ENCODE results near the gene TTPAL.

TTPAL gene

GRCh38 chr20:44445742-44446710, 29.6 kb upstream of the TTPAL start:
- no peak overlapping the region for H3K4me3 ChIP-seq (ENCODE audit: low read length)
- H3K9ac ChIP-seq (ENCODE audit: low read depth, low read length), result no peak overlapping the region
- no peaks in the 10 kb centered on the region for H3K4me1 ChIP-seq (ENCODE audit: control insufficient read depth, insufficient read depth, low read length)
- H3K27me3 ChIP-seq (ENCODE audit: control insufficient read depth, insufficient read depth, low read length), result peaks cover 38% of the 10 kb centered on the region
- H3K4me2 ChIP-seq (ENCODE audit: low read length), result no peak overlapping the region
- H3K36me3 ChIP-seq (ENCODE audit: insufficient read depth, low read length), result no peaks in the 10 kb centered on the region
- H3K9me3 ChIP-seq (replicated peaks; ENCODE audit: low read length), result no peaks in the 10 kb centered on the region

DNA sequence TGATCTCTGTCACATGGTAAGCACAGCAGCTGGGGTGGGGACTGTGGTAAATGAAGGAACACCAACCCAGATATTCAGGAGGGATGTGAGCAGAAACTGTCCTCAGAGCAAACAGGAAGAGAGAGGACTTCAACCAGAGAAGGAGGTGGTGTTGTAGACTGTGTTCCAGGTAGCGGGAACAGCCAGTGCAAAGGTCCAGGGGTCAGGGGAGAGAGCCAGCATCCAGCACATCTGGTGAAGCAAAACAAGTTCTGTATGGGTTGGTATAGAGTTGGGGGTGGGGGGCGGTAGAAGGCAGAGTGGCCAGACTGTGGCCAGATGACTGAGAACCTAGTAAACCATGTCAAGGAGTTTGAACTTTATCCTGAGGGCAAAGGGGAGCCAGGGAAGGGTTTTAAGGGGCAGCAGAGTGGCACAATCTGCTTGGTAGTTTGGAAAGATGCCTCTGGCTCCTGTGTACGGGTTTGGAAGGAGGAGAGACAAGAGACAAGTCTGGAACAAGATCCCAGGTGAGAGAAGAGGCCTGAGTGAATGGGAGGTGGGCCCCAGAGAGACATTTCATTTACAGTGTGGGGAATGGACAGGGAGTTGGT, 27.8 kb upstream of the TTPAL start:
- no peak overlapping the region for H3K9ac ChIP-seq (ENCODE audit: low read depth, low read length)
- H3K36me3 ChIP-seq (ENCODE audit: insufficient read depth, low read length), result no peaks in the 10 kb centered on the region
- H3K4me1 ChIP-seq (ENCODE audit: control insufficient read depth, insufficient read depth, low read length), result no peaks in the 10 kb centered on the region
- peaks cover 44% of the 10 kb centered on the region for H3K27me3 ChIP-seq (ENCODE audit: control insufficient read depth, insufficient read depth, low read length)
- H3K4me2 ChIP-seq (ENCODE audit: low read length), result no peak overlapping the region
- H3K4me3 ChIP-seq (ENCODE audit: low read length), result no peak overlapping the region
- no peaks in the 10 kb centered on the region for H3K9me3 ChIP-seq (replicated peaks; ENCODE audit: low read length)

GRCh38 chr20:44448753-44449546, 26.7 kb upstream of the TTPAL start:
- Histone ChIP-seq H3K4me3 (ENCODE audit: low read length) (no peak overlapping the region), H3K36me3 (ENCODE audit: insufficient read depth, low read length) (no peaks in the 10 kb centered on the region), H3K4me1 (ENCODE audit: control insufficient read depth, insufficient read depth, low read length) (no peaks in the 10 kb centered on the region), H3K4me2 (ENCODE audit: low read length) (no peak overlapping the region), H3K9ac (ENCODE audit: low read depth, low read length) (no peak overlapping the region), H3K9me3 (replicated peaks; ENCODE audit: low read length) (no peaks in the 10 kb centered on the region), H3K27me3 (ENCODE audit: control insufficient read depth, insufficient read depth, low read length) (peaks cover 42% of the 10 kb centered on the region)

GRCh38 chr20:44449864-44450263, 25.8 kb upstream of the TTPAL start:
- no peak overlapping the region for H3K4me2 ChIP-seq (ENCODE audit: low read length)
- peaks cover 40% of the 10 kb centered on the region for H3K27me3 ChIP-seq (ENCODE audit: control insufficient read depth, insufficient read depth, low read length)

DNA sequence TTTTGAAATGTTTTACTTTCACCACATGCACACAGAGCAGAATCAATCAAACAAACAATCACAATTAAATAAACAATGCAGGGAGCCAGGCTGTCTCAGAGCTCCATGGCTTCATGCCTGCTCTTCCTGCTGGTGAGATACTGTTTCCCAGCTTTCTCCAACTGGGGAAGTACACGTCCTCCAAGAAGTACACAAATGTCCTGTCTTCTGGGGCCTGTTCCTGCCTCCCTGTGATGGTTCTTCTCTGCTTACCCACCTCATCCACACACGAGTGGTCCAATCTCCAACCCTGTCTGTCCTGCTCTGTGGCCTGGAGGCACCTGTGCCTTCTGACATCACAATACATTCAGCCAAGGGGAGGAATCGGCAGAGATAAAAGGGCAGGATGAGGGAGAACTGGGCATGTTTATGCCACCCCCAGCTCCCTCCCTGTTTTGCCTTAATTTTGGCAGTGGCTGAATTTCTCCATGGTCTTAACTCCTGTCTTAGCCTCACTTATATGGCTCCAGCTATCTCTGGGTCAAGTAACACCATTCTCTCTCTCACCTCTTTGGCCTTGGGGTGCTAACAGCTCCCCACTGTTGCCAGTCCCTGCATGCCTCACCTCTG, 25.3 kb upstream of the TTPAL start:
- Histone ChIP-seq H3K9me3 (replicated peaks; ENCODE audit: low read length) (no peaks in the 10 kb centered on the region), H3K4me3 (ENCODE audit: low read length) (no peak overlapping the region)

More at GRCh38 chr20:44449864-44450263, 25.8 kb upstream of the TTPAL start:
- Histone ChIP-seq H3K4me3 (ENCODE audit: low read length) (no peak overlapping the region), H3K9ac (ENCODE audit: low read depth, low read length) (no peak overlapping the region), H3K36me3 (ENCODE audit: insufficient read depth, low read length) (no peaks in the 10 kb centered on the region), H3K4me1 (ENCODE audit: control insufficient read depth, insufficient read depth, low read length) (no peaks in the 10 kb centered on the region), H3K9me3 (replicated peaks; ENCODE audit: low read length) (no peaks in the 10 kb centered on the region)

DNA sequence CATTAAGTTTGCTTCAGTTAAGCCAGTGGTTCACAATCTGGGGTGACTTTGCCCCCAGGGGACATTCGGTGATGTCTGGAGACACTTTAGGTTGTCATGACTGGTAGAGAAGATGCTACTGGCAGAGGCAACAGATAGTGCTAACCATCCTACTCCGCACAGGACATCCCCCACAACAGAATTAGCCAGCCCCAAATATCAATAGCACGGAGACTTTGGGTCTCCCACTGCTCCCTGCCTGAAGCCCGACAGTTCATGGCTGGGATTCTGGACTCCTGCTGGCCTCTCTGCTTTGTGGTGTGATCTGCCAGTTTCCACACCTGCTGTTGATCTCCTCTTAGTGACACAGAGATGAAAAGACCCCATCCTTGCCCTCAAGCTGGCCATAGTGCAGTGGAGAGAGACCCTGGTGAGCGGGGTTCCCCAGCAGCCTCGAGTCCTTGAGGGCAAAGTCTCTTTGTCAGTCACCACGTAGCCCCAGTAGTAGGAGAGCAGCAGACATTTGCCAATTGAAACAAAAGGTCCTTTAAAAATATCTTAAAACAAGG, 24.7 kb upstream of the TTPAL start:
- no peak overlapping the region for H3K4me3 ChIP-seq (ENCODE audit: low read length)
- H3K36me3 ChIP-seq (ENCODE audit: insufficient read depth, low read length), result no peaks in the 10 kb centered on the region
- H3K4me2 ChIP-seq (ENCODE audit: low read length), result no peak overlapping the region
- H3K9me3 ChIP-seq (replicated peaks; ENCODE audit: low read length), result no peaks in the 10 kb centered on the region
- peaks cover 35% of the 10 kb centered on the region for H3K27me3 ChIP-seq (ENCODE audit: control insufficient read depth, insufficient read depth, low read length)
- H3K9ac ChIP-seq (ENCODE audit: low read depth, low read length), result no peak overlapping the region
- H3K4me1 ChIP-seq (ENCODE audit: control insufficient read depth, insufficient read depth, low read length), result no peaks in the 10 kb centered on the region

More for the DNA sequence above, 25.3 kb upstream of the TTPAL start:
- H3K9ac ChIP-seq (ENCODE audit: low read depth, low read length), result no peak overlapping the region
- H3K4me1 ChIP-seq (ENCODE audit: control insufficient read depth, insufficient read depth, low read length), result no peaks in the 10 kb centered on the region
- H3K27me3 ChIP-seq (ENCODE audit: control insufficient read depth, insufficient read depth, low read length), result peaks cover 39% of the 10 kb centered on the region
- no peak overlapping the region for H3K4me2 ChIP-seq (ENCODE audit: low read length)
- H3K36me3 ChIP-seq (ENCODE audit: insufficient read depth, low read length), result no peaks in the 10 kb centered on the region

DNA sequence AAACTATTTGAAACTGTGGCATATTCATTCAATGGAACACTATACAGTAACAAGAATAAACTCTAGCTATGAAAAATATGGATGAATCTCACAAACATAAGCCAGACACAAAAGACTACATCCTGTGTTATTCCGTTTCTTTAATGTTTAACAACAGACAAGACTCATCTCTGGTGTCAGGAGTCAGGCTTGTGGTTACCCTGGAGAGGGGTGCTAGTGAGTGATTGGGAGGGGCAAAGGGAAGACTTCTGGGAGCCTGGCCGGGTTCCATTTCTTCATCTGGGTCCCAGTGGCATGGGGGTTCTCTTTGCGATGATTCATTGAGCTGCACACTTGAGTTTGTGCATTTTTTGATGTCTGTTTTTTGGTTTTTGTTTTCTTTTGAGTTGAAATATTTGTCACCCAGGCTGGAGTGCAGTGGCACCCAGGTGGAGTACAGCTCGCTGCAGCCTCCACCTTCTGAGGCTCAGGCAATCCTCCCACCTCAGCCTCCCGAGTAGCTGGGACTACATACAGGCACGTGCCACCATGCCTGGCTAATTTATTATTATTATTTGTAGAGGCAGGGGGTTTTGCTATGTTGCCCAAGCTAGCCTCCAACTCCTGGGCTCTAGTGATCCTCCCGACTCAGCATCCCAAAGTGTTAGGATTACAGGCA, 21.2 kb upstream of the TTPAL start:
- H3K9ac ChIP-seq (ENCODE audit: low read depth, low read length), result no peak overlapping the region
- H3K4me3 ChIP-seq (ENCODE audit: low read length), result no peak overlapping the region
- peaks cover 21% of the 10 kb centered on the region for H3K27me3 ChIP-seq (ENCODE audit: control insufficient read depth, insufficient read depth, low read length)
- no peak overlapping the region for H3K4me2 ChIP-seq (ENCODE audit: low read length)
- no peaks in the 10 kb centered on the region for H3K9me3 ChIP-seq (replicated peaks; ENCODE audit: low read length)
- no peaks in the 10 kb centered on the region for H3K4me1 ChIP-seq (ENCODE audit: control insufficient read depth, insufficient read depth, low read length)
- no peaks in the 10 kb centered on the region for H3K36me3 ChIP-seq (ENCODE audit: insufficient read depth, low read length)

- Histone ChIP-seq H3K4me3 (ENCODE audit: low read length) (no peak overlapping the region), H3K27me3 (ENCODE audit: control insufficient read depth, insufficient read depth, low read length) (peaks cover 20% of the 10 kb centered on the region), H3K9ac (ENCODE audit: low read depth, low read length) (no peak overlapping the region), H3K9me3 (replicated peaks; ENCODE audit: low read length) (no peaks in the 10 kb centered on the region), H3K4me1 (ENCODE audit: control insufficient read depth, insufficient read depth, low read length) (no peaks in the 10 kb centered on the region), H3K4me2 (ENCODE audit: low read length) (no peak overlapping the region), H3K36me3 (ENCODE audit: insufficient read depth, low read length) (no peaks in the 10 kb centered on the region)
Measured at GRCh38 chr20:44455126-44455525, 20.5 kb upstream of the TTPAL start.

DNA sequence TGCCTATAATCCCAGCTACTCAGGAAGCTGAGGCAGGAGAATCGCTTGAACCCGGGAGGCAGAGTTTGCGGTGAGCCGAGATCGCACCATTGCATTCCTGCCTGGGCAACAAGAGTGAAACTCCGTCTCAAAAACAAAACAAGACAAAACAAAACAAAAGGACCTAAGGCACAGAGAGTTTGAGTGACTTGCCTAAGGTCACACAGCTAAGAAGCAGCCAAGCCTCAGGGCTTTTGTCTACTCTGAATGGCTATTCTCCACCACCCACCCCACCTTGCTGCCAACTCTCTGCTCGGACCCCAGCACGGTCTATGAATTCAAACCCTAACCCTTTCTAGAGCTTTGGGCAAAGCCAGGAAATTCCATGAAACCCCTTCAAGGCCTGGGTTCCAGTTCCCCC, 19.1 kb upstream of the TTPAL start:
- Histone ChIP-seq H3K4me2 (ENCODE audit: low read length) (no peak overlapping the region), H3K9me3 (replicated peaks; ENCODE audit: low read length) (no peaks in the 10 kb centered on the region), H3K4me3 (ENCODE audit: low read length) (no peak overlapping the region), H3K27me3 (ENCODE audit: control insufficient read depth, insufficient read depth, low read length) (peaks cover 9% of the 10 kb centered on the region), H3K4me1 (ENCODE audit: control insufficient read depth, insufficient read depth, low read length) (no peaks in the 10 kb centered on the region), H3K36me3 (ENCODE audit: insufficient read depth, low read length) (no peaks in the 10 kb centered on the region), H3K9ac (ENCODE audit: low read depth, low read length) (no peak overlapping the region)

DNA sequence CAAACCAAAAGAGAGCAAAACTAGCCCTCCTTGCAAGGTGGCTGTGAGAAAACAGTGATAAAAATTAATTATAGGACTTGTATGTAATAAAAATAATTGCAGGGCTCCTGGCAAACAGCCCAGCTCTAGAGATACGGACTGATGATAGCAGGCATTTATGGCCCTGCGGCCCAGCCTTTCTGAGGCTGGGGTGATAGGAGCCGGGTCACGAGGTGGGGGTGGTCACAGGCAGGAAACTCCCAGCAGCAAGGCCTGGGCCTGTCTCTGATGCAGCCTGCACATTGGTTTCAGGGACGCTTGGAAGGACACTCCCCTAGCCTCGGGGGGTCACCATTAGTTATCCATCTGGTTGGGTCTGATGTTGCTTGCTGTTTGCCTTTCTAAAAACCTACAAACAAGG, 18.7 kb upstream of the TTPAL start:
- H3K4me3 ChIP-seq (ENCODE audit: low read length), result no peak overlapping the region
- H3K36me3 ChIP-seq (ENCODE audit: insufficient read depth, low read length), result no peaks in the 10 kb centered on the region
- no peak overlapping the region for H3K9ac ChIP-seq (ENCODE audit: low read depth, low read length)
- no peaks in the 10 kb centered on the region for H3K9me3 ChIP-seq (replicated peaks; ENCODE audit: low read length)
- no peaks in the 10 kb centered on the region for H3K4me1 ChIP-seq (ENCODE audit: control insufficient read depth, insufficient read depth, low read length)
- no peak overlapping the region for H3K4me2 ChIP-seq (ENCODE audit: low read length)
- peaks cover 6% of the 10 kb centered on the region for H3K27me3 ChIP-seq (ENCODE audit: control insufficient read depth, insufficient read depth, low read length)

Measured in skeletal muscle satellite cell (primary cell).